GM12878 (cell line): Measurements from ENCODE around the gene PRX. TPM values are rescaled to one million over a fixed set of nuclear protein-coding genes. Genes with fewer than 3 reads are reported as not detected.

Experiments used
- ATAC-seq: fragments of 200-7000 bp; cut with Tn5 transposase; 3 replicates; pipeline ENCODE4 v1.9.1; 2020; ENCODE audit warnings: mild to moderate bottlenecking, moderate library complexity
- BruUV-seq: library from RNA; stranded (reverse); fragments of 400-500 nt; replicated peaks from 2 replicates; lab custom pipeline; 2021; lab: Mats Ljungman, UMichigan
- CTCF ChIA-PET: fragments of 300-600 bp; sonication (Branson Sonifier 250); formaldehyde crosslinking; extraction: SDS; loops from one replicate; lab custom pipeline; 2021; ENCODE audit warnings: inconsistent platforms; lab: Yijun Ruan, JAX
- POLR2A ChIA-PET: fragments of 350-600 bp; formaldehyde crosslinking; extraction: SDS; loops from one replicate; lab custom pipeline; 2021; ENCODE audit warnings: inconsistent platforms; lab: Charles Lee
- RAD21 ChIA-PET: fragments of 300-600 bp; sonication (Branson Sonifier 250); formaldehyde crosslinking; loops from one replicate; lab custom pipeline; 2023; ENCODE audit warnings: antibody characterized with exemption; ENCODE audit not compliant: unreplicated experiment; lab: Charles Lee
- SMC1A ChIA-PET: fragments of 300-600 bp; sonication (Branson Sonifier 250); formaldehyde crosslinking; loops from one replicate; lab custom pipeline; 2023; ENCODE audit not compliant: unreplicated experiment, uncharacterized antibody; lab: Charles Lee
- DNase-seq: peaks from one replicate; pipeline ENCODE4 v3.0.0-alpha.2; 2011; ENCODE audit warnings: low read depth, low spot score
- FAIRE-seq: peaks from 3 replicates; lab custom pipeline; 2011; peaks lifted over from hg19 to GRCh38; lab: Jason Lieb, UNC
- H2AFZ ChIP-seq: 2 replicates; pipeline ENCODE4 v1.6.0; 2011; ENCODE audit warnings: low read depth, low read length, control low read depth; ENCODE audit not compliant: control insufficient read depth
- H3K27ac ChIP-seq: 2 replicates; pipeline ENCODE4 v1.5.1; 2011; ENCODE audit warnings: control low read depth; ENCODE audit not compliant: control insufficient read depth, insufficient read depth
- H3K27me3 ChIP-seq, 2 experiments: replicated peaks in 1 of 2; 2 replicates each; pipeline versions ENCODE4 v1.6.0 to v1.6.1; 2011; ENCODE audit warnings: low read length in 1 of 2; ENCODE audit not compliant: control insufficient read depth in 2 of 2, insufficient read depth in 2 of 2
- H3K36me3 ChIP-seq, 2 experiments: 2 replicates each; pipeline ENCODE4 v1.5.1; 2011; ENCODE audit warnings: low read length in 1 of 2; ENCODE audit not compliant: control insufficient read depth in 2 of 2, insufficient read depth in 2 of 2
- H3K4me1 ChIP-seq: 2 replicates; pipeline ENCODE4 v1.6.1; 2011; ENCODE audit warnings: mild to moderate bottlenecking, low read length, moderate library complexity, mixed read lengths; ENCODE audit not compliant: control insufficient read depth, insufficient read depth
- H3K4me2 ChIP-seq: 2 replicates; pipeline ENCODE4 v1.6.0; 2011; ENCODE audit warnings: control low read depth; ENCODE audit not compliant: control insufficient read depth, insufficient read depth
- H3K4me3 ChIP-seq: fragments of 200-600 bp; sonication (generic); 2 replicates; pipeline ENCODE4 v1.5.1; 2016
- H3K79me2 ChIP-seq: 2 replicates; pipeline ENCODE4 v1.6.0; 2011; ENCODE audit warnings: low read length; ENCODE audit not compliant: control insufficient read depth, insufficient read depth
- H3K9ac ChIP-seq: 2 replicates; pipeline ENCODE4 v1.8.0; 2011; ENCODE audit warnings: low read length, control low read depth, mixed read lengths; ENCODE audit not compliant: control insufficient read depth, insufficient read depth
- H3K9me3 ChIP-seq: replicated peaks from 3 replicates; pipeline ENCODE4 v1.5.1; 2011; ENCODE audit warnings: mild to moderate bottlenecking, low read length; ENCODE audit not compliant: control insufficient read depth, insufficient read depth
- H4K20me1 ChIP-seq: 2 replicates; pipeline ENCODE4 v1.6.0; 2011; ENCODE audit not compliant: control insufficient read depth, insufficient read depth
- LARP7 ChIP-seq: fragments of 450-650 bp; IDR thresholded peaks from 2 replicates; pipeline ENCODE4 v1.6.1; 2017; ENCODE audit warnings: mild to moderate bottlenecking
- MTA2 ChIP-seq: fragments of 450-650 bp; IDR thresholded peaks from 2 replicates; pipeline ENCODE4 v1.6.1; 2016; ENCODE audit warnings: low read depth, mild to moderate bottlenecking, moderate library complexity
- NFYB ChIP-seq: IDR thresholded peaks from 2 replicates; pipeline ENCODE4 v1.6.1; 2011; ENCODE audit warnings: low read depth, mild to moderate bottlenecking, low read length, improper control_type of control experiment, moderate library complexity; ENCODE audit not compliant: insufficient read depth
- PAX8 ChIP-seq: fragments of 450-650 bp; IDR thresholded peaks from 2 replicates; pipeline ENCODE4 v1.6.1; 2017; ENCODE audit warnings: mild to moderate bottlenecking, moderate library complexity
- PML ChIP-seq: IDR thresholded peaks from 2 replicates; pipeline ENCODE4 v1.6.1; 2012; ENCODE audit warnings: low read length, inconsistent platforms
- SIN3A ChIP-seq: IDR thresholded peaks from 2 replicates; pipeline ENCODE4 v1.6.1; 2012; ENCODE audit warnings: low read depth, low read length, improper control_type of control experiment
- SIX5 ChIP-seq: IDR thresholded peaks from 2 replicates; pipeline ENCODE4 v1.6.1; 2011; ENCODE audit warnings: mild to moderate bottlenecking, low read depth, low read length, moderate library complexity; ENCODE audit not compliant: severe bottlenecking
- ZBED1 ChIP-seq: IDR thresholded peaks from 2 replicates; pipeline ENCODE4 v1.6.1; 2016; ENCODE audit warnings: borderline replicate concordance
- WGBS: methylation state at CpG from one replicate; pipeline ENCODE4 v1.1.6; 2016; ENCODE audit warnings: low lambda C conversion rate; ENCODE audit not compliant: insufficient replicate concordance, insufficient coverage; ENCODE audit errors: missing lambda C conversion rate; 5-methylcytosine and 5-hydroxymethylcytosine counted together
- in situ Hi-C: fragments of 300-500 bp; cut with MboI; formaldehyde crosslinking; loops from 9 replicates; pipeline ENCODE4 v1.14.3; 2018; ENCODE audit warnings: mixed read lengths
- intact Hi-C: fragments of 100-400 bp; cut with micrococcal nuclease; formaldehyde crosslinking; loops from one replicate; pipeline ENCODE4 v1.14.2; 2022; ENCODE audit not compliant: unreplicated experiment
- polyA plus RNA-seq, 11 experiments: library from polyadenylated mRNA; depleted of rRNA in 4 of 11; unstranded in 6 of 11; stranded (reverse) in 5 of 11; fragments of >200 nt; fragmentation: Nextera tagmentation in 4 of 11; fragmentation: Illumina TruSeq in 1 of 11; extraction: Ambion mirVana in 4 of 11; extraction: Trizol in 1 of 11; gene quantifications; 1 replicate in 1 of 11; 2 replicates in 10 of 11; pipeline versions ENCODE4 v1.2.1 to v1.2.3, GENCODE V29; 2011 to 2016; ENCODE audit warnings: inconsistent platforms in 2 of 11, missing spikeins in 2 of 11, low read depth in 1 of 11
- total RNA-seq, 4 experiments: library from RNA; depleted of rRNA in 3 of 4; stranded (reverse); fragments of >200 nt in 3 of 4; fragmentation: Illumina TruSeq in 1 of 4; extraction: Trizol in 1 of 4; gene quantifications; 2 replicates each; pipeline versions ENCODE4 v1.2.1 to v1.2.3, GENCODE V29; 2013 to 2021

PRX gene
- total and polyA plus RNA-seq, 10 of the 15 experiments (the other 5 are each of a cell fraction or from before 2014, with no cell fraction given) = 0.02 to 1.4 (median 0.54) TPM; not detected in 1

GRCh38 chr19:40367577-40368434 is 45.4 kb downstream of the PRX start:
- Histone ChIP-seq H3K79me2 (no peaks in the 10 kb centered on the region), H3K4me1 (no peaks in the 10 kb centered on the region), H3K4me2 (no peak overlapping the region), H4K20me1 (no peaks in the 10 kb centered on the region), H3K27ac (no peak overlapping the region), H3K9me3 (no peaks in the 10 kb centered on the region), H2AFZ (no peak overlapping the region), H3K4me3 (no peak overlapping the region), H3K9ac (no peak overlapping the region), H3K27me3 (no peaks in the 10 kb centered on the region), H3K36me3 (no peaks in the 10 kb centered on the region; a peak in 2 of 4 replicates)
- ChIA-PET RAD21 (no interaction called here), CTCF (no interaction called here), SMC1A (no interaction called here), POLR2A (no interaction called here)
- TF ChIP-seq ZBED1 (no peak), MTA2 (no peak), PAX8 (no peak), NFYB (no peak), LARP7 (no peak), SIN3A (no peak), SIX5 (no peak), PML (no peak)
- FAIRE-seq (no peak), DNase-seq (no peak), ATAC-seq (no peak)
- no TSS peak for BruUV-seq
- intact Hi-C loops = no loop called here
- 96% methylated on average over 16 of the region's 16 CpGs for WGBS
- in situ Hi-C loops = no loop called here
